ENCODE data around the gene ZNRD2.

Gene ZNRD2

GRCh38 chr11:65565624-65566453 lies 4.4 kb upstream of the ZNRD2 start:
- no peak overlapping the region for H3K4me3 ChIP-seq (ENCODE audit: low read depth, low read length)
- no peak for TF ChIP-seq CTCF (IDR thresholded peaks at IDR 0.05; ENCODE audit: low read depth, low read length, missing control alignments)
- no peak for DNase-seq (ENCODE audit: low read depth)

- DNase-seq (ENCODE audit: low read depth): no peak
- TF ChIP-seq CTCF (IDR thresholded peaks at IDR 0.05; ENCODE audit: low read depth, low read length, missing control alignments): no peak
- H3K4me3 ChIP-seq (ENCODE audit: low read depth, low read length): peak overlapping the region; percentile 92
Observed at GRCh38 chr11:65569164-65569972, 909 bp upstream of the ZNRD2 start.

- peak overlapping the region; percentile 92 for H3K4me3 ChIP-seq (ENCODE audit: low read depth, low read length)
- TF ChIP-seq CTCF (IDR thresholded peaks at IDR 0.05; ENCODE audit: low read depth, low read length, missing control alignments): no peak
- DNase-seq (ENCODE audit: low read depth): no peak
Observed at GRCh38 chr11:65571420-65571819, 1.1 kb downstream of the ZNRD2 start.

GRCh38 chr11:65571940-65572339 lies 1.7 kb downstream of the ZNRD2 start:
- DNase-seq (ENCODE audit: low read depth): no peak
- peak overlapping the region; percentile 92 for H3K4me3 ChIP-seq (ENCODE audit: low read depth, low read length)
- peak; percentile 36 for TF ChIP-seq CTCF (IDR thresholded peaks at IDR 0.05; ENCODE audit: low read depth, low read length, missing control alignments)

GRCh38 chr11:65572356-65573051 lies 2.2 kb downstream of the ZNRD2 start, which contains the start of gene FAM89B:
TSS of gene FAM89B (plus strand) at chr11:65572538. CDS start at chr11:65572670, 132 bp downstream.
- H3K4me3 ChIP-seq (ENCODE audit: low read depth, low read length): peak within 1 kb of the TSS; percentile 92
- no peak for DNase-seq (ENCODE audit: low read depth)
- no peak for TF ChIP-seq CTCF (IDR thresholded peaks at IDR 0.05; ENCODE audit: low read depth, low read length, missing control alignments)

GRCh38 chr11:65573391-65574079 lies 3.3 kb downstream of the ZNRD2 start:
- no peak for DNase-seq (ENCODE audit: low read depth)
- peak overlapping the region; percentile 92 for H3K4me3 ChIP-seq (ENCODE audit: low read depth, low read length)
- TF ChIP-seq CTCF (IDR thresholded peaks at IDR 0.05; ENCODE audit: low read depth, low read length, missing control alignments): no peak

Measured in GM12864 (cell line).